Suppressor macrophage treated with lipopolysaccharide for 4 hours (primary cell): ENCODE measurements around the gene WNT8B.
A peak's percentile ranks its signal among the peaks of the same experiment; 100 is the strongest.

Experiments
- DNase-seq: peaks from one replicate; pipeline ENCODE4 v3.0.0-alpha.2; 2020

WNT8B gene

GRCh38 chr10:100462709-100463108 lies at the start of gene WNT8B:
Gene WNT8B (plus strand): TSS chr10:100463009. CDS start chr10:100463169, 160 bp downstream.
- no peak for DNase-seq

GRCh38 chr10:100413173-100413572 lies 49.6 kb upstream of the WNT8B start:
- no peak for DNase-seq

- peak; percentile 45 for DNase-seq
Measured at GRCh38 chr10:100419911-100420449, 42.8 kb upstream of the WNT8B start.

GRCh38 chr10:100427374-100427773 lies 35.4 kb upstream of the WNT8B start:
- no peak for DNase-seq

- peak; percentile 98 for DNase-seq
Measured at GRCh38 chr10:100433253-100434240, 29.3 kb upstream of the WNT8B start.

- no peak for DNase-seq
Measured at GRCh38 chr10:100436255-100436654, 26.6 kb upstream of the WNT8B start.

GRCh38 chr10:100438674-100439315 lies 24.0 kb upstream of the WNT8B start:
- no peak for DNase-seq

- no peak for DNase-seq
Measured at GRCh38 chr10:100442548-100442947, 20.3 kb upstream of the WNT8B start.

GRCh38 chr10:100446130-100446761 lies 16.6 kb upstream of the WNT8B start:
- DNase-seq: no peak

GRCh38 chr10:100447663-100448062 lies 15.1 kb upstream of the WNT8B start:
- no peak for DNase-seq

GRCh38 chr10:100448951-100449350 lies 13.9 kb upstream of the WNT8B start:
- DNase-seq: peak; percentile 51

- no peak for DNase-seq
Measured at GRCh38 chr10:100468322-100468721, 5.5 kb downstream of the WNT8B start.

GRCh38 chr10:100468978-100469377 lies 6.2 kb downstream of the WNT8B start:
- DNase-seq: no peak

GRCh38 chr10:100469756-100470155 lies 6.9 kb downstream of the WNT8B start:
- no peak for DNase-seq

GRCh38 chr10:100470367-100470766 lies 7.6 kb downstream of the WNT8B start:
- DNase-seq: no peak

GRCh38 chr10:100477970-100478369 lies 15.2 kb downstream of the WNT8B start:
- DNase-seq: no peak

GRCh38 chr10:100479037-100479436 lies 16.2 kb downstream of the WNT8B start:
- DNase-seq: no peak

- DNase-seq: no peak
Measured at GRCh38 chr10:100480002-100480401, 17.2 kb downstream of the WNT8B start.

- DNase-seq: peak; percentile 90
Measured at GRCh38 chr10:100481462-100482081, 18.8 kb downstream of the WNT8B start.

- DNase-seq: peak; percentile 74
Measured at GRCh38 chr10:100482181-100482833, 19.5 kb downstream of the WNT8B start.

GRCh38 chr10:100482834-100483185 lies 20.0 kb downstream of the WNT8B start:
- no peak for DNase-seq
